Skeletal muscle cell (primary cell): ENCODE measurements around the gene SGMS2.

ENCODE experiments used
- DNase-seq: peaks from one replicate; pipeline ENCODE4 v3.0.0-alpha.2; 2010; ENCODE audit warnings: low read depth
- H3K4me3 ChIP-seq: 2 replicates; pipeline ENCODE4 v1.5.1; 2011; ENCODE audit warnings: low read depth, mild to moderate bottlenecking, control low read depth, low read length, moderate library complexity

SGMS2 gene

GRCh38 chr4:107950746-107951540 lies 126.2 kb downstream of the SGMS2 start:
- H3K4me3 ChIP-seq: no peak overlapping the region
- DNase-seq: no peak

DNA sequence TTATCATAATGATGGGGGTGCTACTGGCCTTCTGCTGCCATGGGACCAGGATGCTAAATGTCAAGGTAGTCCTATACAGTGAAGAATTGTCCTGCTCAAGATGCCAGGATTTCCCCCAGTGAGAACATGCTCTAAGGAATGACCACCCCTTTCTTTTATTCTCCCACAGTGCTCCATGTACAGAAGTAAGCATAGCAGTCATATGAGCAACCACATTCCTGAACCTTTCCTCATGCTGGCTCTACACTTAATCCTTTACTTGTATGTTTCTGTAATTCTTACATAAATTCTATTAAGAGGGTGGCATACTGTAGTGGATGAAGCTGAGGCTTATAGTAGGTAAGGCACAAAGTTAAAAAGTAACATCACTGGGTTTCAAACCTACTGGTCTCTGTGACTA lies 126.8 kb downstream of the SGMS2 start:
- H3K4me3 ChIP-seq: no peak overlapping the region
- peak; percentile 62 for DNase-seq

GRCh38 chr4:107956011-107956410 lies 131.3 kb downstream of the SGMS2 start:
- no peak overlapping the region for H3K4me3 ChIP-seq
- no peak for DNase-seq
